ENCODE data around the gene GMIP.
"Not testable (repeated sequence)": the region's sequence is repeated elsewhere in the genome, so short reads cannot be mapped to it uniquely, and the experiment has no call there.

GMIP gene

DNA sequence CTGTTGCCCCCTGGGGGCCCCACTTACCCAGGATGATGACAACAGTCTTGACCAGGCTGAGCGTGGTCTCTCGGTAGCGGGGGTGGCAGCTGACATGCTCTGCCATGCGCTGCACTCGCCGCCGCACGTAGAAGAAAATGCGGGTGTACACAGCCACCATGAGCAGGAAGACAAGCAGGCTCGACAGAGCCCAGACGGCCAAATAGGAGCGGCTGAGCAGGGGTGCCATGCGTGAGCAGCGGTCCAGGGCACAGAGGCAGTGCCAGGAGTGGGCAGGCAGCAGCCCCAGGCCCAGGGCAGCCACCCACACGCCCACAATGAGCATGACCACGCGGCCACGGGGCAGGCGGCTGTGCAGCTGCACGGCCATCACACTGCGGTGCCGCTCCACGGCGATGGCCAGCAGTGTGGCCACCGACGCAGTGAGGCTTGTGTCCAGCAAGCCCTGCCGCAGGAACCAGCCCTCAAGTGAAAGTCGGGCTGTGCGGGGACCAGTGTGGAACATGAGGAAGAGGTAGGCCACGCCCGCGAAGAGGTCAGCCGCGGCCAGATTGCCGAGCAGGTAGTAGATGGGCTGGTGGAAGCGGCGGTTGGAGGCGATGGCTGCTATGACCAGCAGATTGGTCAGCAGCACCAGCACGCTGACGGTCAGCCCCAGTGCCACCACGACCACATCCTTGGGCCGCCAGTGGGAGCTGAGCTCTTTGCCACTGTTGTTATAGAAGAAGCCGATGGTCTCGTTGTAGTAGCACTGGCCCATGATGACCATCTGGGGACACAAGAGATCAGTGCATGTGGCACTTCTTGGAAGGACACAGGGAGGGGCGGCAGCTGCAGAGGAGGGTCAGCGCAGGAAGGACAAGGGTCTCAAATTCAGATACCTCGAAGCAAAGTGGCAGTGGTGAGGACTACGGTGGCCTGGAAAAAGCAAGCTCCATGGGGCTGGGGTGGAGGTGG lies 16.7 kb downstream of the GMIP start:
- peaks cover 19 to 23% of the 10 kb centered on the region in 2 donors for H3K4me1 Mint-ChIP-seq (ENCODE audit: low read depth in 2 of 2)
- no peak for ATAC-seq (replicated peaks)
- peak overlapping the region; percentile 86 to 90 for H3K4me3 Mint-ChIP-seq
- peaks cover 46% of the 10 kb centered on the region for H3K36me3 Mint-ChIP-seq (ENCODE audit: insufficient read depth)
- H3K27ac Mint-ChIP-seq: peak overlapping the region; percentile 89 to 91
- no peak for DNase-seq
- H3K9me3 Mint-ChIP-seq: no peaks in the 10 kb centered on the region
- H3K27me3 Mint-ChIP-seq: no peaks in the 10 kb centered on the region

DNA sequence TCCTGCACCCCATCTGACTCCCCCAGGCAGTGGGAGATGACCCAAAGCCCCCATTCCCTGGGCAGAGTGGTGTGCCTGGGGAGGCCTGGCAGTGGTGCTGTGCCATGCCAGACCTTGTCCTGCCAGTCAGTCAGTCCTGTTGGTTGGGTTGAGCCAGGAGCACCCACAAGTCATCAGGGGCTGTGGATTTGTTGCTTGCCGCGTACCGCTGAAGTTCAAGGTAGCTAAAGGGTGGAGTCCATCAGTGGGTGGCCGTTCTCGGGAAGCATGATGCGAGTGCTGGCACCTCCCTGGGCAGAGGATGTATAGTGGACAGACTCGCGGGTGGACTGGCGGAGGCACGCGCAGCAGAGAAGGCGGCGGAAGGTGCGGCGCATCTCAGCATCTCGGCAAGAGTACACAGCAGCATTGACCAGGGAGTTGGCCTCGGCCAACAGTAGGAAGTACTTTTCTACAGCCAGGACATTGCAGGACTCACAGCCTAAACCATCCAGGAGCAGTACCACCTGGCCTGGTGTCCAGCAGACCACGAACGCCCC lies 19.4 kb downstream of the GMIP start:
- H3K4me3 Mint-ChIP-seq: no peak overlapping the region
- H3K27me3 Mint-ChIP-seq: no peaks in the 10 kb centered on the region
- peaks cover 21 to 26% of the 10 kb centered on the region in 2 donors for H3K4me1 Mint-ChIP-seq (ENCODE audit: low read depth in 2 of 2)
- no peaks in the 10 kb centered on the region for H3K9me3 Mint-ChIP-seq
- H3K27ac Mint-ChIP-seq: no peak overlapping the region
- ATAC-seq (replicated peaks) (no peak), DNase-seq (no peak)
- peaks cover 42% of the 10 kb centered on the region for H3K36me3 Mint-ChIP-seq (ENCODE audit: insufficient read depth)

DNA sequence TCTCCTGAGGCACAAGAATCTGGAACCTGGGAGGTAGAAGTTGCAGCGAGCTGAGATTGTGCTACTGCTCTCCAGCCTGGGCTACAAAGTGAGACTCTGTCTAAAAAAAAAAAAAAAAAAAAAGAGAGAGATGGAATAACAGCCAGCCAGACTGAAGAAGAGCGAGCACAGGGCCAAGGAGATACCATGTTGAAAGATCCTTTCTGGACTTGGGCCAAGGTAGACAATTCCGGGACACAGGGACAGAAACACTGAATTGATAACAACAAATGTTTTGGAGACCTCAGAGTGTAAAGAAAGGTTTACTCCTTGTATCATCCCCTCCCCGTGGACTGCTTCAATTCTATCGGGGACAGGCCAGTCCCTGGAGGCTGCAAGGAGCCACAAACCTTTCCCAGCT lies 20.1 kb downstream of the GMIP start:
- Mint-ChIP-seq H3K4me3 (no peak overlapping the region), H3K27ac (no peak overlapping the region)
- no peak for ATAC-seq (replicated peaks)

DNA sequence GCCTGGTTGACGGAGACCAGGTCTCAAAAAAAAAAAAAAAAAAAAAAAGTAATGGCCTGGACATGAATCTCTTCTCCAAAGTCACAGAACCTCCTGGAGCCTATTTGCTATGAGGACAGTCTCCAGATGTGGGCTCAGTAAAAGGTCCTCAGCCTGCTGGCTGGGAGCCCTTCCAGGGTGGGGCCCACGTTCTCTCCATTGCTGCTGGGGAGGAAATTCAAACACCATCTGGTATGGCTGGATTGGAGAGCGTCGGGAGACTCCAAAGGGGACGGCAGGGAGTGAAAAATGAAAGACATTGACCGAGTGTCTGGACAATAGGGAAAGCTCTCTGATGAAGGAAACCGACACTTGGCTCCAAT lies 23.6 kb downstream of the GMIP start:
- H3K9me3 Mint-ChIP-seq: no peaks in the 10 kb centered on the region
- H3K4me3 Mint-ChIP-seq: no peak overlapping the region
- no peaks in the 10 kb centered on the region for H3K27me3 Mint-ChIP-seq
- H3K27ac Mint-ChIP-seq: peak overlapping the region; percentile 95
- peaks cover 31 to 35% of the 10 kb centered on the region in 2 donors for H3K4me1 Mint-ChIP-seq (ENCODE audit: low read depth in 2 of 2)
- DNase-seq: no peak
- H3K36me3 Mint-ChIP-seq (ENCODE audit: insufficient read depth): peaks cover 49% of the 10 kb centered on the region
- no peak for ATAC-seq (replicated peaks)

More for the DNA sequence above, 20.1 kb downstream of the GMIP start:
- peaks cover 38% of the 10 kb centered on the region for H3K36me3 Mint-ChIP-seq (ENCODE audit: insufficient read depth)
- H3K9me3 Mint-ChIP-seq: no peaks in the 10 kb centered on the region
- no peak for DNase-seq
- H3K27me3 Mint-ChIP-seq: no peaks in the 10 kb centered on the region
- H3K4me1 Mint-ChIP-seq (ENCODE audit: low read depth in 2 of 2): peaks cover 28% of the 10 kb centered on the region in 2 donors

DNA sequence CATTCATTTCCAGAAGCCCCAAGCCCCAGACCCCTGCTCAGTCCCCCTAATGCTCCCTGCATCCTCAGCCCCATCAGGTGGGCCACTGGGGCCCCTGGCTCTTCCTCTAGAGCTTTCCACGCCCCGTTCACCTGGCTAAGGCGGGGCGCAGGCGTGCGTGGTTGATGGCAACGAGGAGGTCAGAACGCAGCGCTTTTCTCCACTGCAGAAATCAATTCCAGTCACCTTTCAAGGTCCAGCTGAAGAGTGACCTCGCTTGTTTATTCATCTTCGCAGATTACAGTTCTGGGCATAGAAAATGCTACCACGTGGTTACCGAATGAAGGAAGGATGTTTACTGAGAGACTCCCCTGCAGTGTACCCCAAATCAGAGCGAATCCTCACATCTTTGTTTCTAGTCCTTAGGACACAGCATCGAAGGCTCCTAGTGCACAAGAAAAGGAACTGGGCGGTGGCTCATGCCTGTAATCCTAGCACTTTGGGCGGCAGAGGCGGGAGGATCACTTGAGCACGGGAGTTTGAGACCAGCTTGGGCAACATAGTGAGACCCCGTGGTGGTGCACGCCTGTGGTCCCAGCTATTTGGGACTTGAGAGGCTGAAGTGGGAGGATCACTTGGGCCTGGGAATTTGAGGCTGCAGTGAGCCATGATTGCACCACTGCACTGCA lies 24.1 kb downstream of the GMIP start:
- Mint-ChIP-seq H3K9me3 (no peaks in the 10 kb centered on the region), H3K36me3 (ENCODE audit: insufficient read depth) (peaks cover 54% of the 10 kb centered on the region), H3K4me3 (peak overlapping the region; percentile 72 to 91), H3K4me1 (ENCODE audit: low read depth in 2 of 2) (peaks cover 35 to 40% of the 10 kb centered on the region in 2 donors), H3K27me3 (no peaks in the 10 kb centered on the region), H3K27ac (peak overlapping the region; percentile 95)
- ATAC-seq (replicated peaks) (no peak), DNase-seq (no peak)

DNA sequence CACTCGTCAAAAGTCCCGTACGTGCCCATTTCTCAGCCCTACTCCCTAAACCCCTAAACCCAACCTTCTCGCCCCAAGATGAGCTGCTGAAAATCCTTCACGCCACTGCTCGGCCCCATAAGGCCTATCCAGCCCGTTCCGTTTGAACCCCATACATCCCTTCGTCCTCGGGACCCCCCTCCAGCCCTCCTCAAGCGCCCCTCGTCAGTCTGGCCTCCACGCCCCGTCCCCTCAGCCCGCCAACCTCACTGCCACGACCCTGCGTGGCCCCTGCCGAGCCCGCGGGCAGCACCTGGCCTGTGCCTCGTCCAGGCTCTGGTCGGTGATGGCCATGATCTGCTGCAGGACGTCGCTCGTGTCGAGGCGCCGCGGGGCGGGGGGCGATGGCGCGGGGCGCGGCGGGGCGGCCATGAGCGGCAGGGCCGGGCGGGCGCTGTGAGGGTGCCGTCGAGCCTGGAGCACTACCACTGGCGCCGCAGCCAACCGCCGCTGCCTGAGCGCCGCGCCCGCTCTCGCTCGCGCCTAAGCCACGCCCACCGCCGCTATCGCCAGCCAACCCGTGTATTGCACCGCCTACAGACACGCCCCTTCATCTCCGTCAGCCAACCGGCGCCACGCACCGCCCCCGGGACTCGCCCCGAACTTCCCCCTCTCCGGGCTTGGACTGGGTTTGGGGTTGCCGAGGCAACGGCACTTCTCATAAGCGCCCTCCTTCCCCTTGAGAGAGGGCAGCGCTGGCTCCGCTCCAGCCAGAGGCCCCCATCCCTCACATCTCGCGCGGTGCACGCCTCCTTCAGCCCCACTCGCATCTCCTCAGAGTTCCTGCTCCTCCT lies 25.0 kb downstream of the GMIP start, which contains the start of gene PBX4:
TSS of gene PBX4 (minus strand) at position 469 of the 833 bp plus-strand sequence. CDS start at position 411, 58 bp downstream.
- peak within 1 kb of the TSS; percentile 72 to 91 for H3K4me3 Mint-ChIP-seq
- H3K4me1 Mint-ChIP-seq (ENCODE audit: low read depth in 2 of 2): peaks cover 36 to 44% of the 10 kb centered on the region in 2 donors
- ATAC-seq (replicated peaks) (peak; percentile 90), DNase-seq (peak; percentile 99)
- H3K27ac Mint-ChIP-seq: peak within 1 kb of the TSS; percentile 95
- no peaks in the 10 kb centered on the region for H3K9me3 Mint-ChIP-seq
- no peaks in the 10 kb centered on the region for H3K27me3 Mint-ChIP-seq
- H3K36me3 Mint-ChIP-seq (ENCODE audit: insufficient read depth): peaks cover 55% of the 10 kb centered on the region

DNA sequence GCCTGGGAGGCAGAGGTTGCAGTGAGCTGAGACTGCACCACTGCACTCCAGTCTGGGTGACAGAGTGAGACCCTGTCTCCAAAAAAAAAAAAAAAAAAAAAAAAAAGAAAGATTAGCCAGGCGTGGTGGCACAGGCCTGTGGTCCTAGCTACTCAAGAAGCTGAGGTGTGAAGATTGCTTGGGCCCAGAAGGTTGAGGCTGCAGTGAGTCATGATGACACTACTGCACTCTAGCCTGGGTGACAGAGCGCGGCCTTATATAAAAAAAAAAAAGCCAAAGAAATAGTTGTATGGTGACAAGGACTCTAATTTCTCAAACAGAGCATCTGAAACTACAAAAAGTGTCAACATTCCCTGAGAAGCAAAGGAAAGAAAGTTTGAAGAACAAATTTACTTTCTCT lies 28.4 kb downstream of the GMIP start:
- Mint-ChIP-seq H3K27ac (peak overlapping the region; percentile 95 to 98), H3K4me1 (ENCODE audit: low read depth in 2 of 2) (peaks cover 39 to 62% of the 10 kb centered on the region in 2 donors), H3K4me3 (peak overlapping the region; percentile 68 to 74), H3K9me3 (no peaks in the 10 kb centered on the region), H3K27me3 (no peaks in the 10 kb centered on the region), H3K36me3 (ENCODE audit: insufficient read depth) (peaks cover 49% of the 10 kb centered on the region)
- ATAC-seq (replicated peaks) (peak; percentile 46), DNase-seq (peak; percentile 33 to 49 (median 44))

DNA sequence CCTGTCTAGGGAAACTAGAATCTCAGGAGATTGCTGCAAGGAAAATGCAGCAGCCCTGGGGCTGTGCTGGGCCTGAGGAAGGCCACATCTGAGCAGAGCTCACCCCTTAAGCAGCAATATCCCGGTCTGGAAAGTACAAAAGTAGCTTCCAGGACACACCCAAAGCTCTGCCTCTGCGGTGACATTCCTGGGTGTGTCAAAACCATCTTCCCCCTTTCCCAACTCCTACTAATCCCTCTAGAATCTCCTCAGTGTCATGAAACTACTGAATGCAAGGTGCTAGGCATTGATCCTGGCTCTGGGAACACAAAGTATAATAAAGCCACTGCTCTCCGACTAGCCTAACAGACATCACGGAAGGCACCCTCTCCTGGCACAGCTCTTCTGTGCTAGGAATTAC lies 30.0 kb downstream of the GMIP start:
- no peak overlapping the region for H3K4me3 Mint-ChIP-seq
- H3K27ac Mint-ChIP-seq: peak overlapping the region; percentile 95 to 98
- no peaks in the 10 kb centered on the region for H3K9me3 Mint-ChIP-seq
- DNase-seq (no peak), ATAC-seq (replicated peaks) (no peak)
- peaks cover 36 to 60% of the 10 kb centered on the region in 2 donors for H3K4me1 Mint-ChIP-seq (ENCODE audit: low read depth in 2 of 2)
- H3K27me3 Mint-ChIP-seq: no peaks in the 10 kb centered on the region
- H3K36me3 Mint-ChIP-seq (ENCODE audit: insufficient read depth): peaks cover 61% of the 10 kb centered on the region

DNA sequence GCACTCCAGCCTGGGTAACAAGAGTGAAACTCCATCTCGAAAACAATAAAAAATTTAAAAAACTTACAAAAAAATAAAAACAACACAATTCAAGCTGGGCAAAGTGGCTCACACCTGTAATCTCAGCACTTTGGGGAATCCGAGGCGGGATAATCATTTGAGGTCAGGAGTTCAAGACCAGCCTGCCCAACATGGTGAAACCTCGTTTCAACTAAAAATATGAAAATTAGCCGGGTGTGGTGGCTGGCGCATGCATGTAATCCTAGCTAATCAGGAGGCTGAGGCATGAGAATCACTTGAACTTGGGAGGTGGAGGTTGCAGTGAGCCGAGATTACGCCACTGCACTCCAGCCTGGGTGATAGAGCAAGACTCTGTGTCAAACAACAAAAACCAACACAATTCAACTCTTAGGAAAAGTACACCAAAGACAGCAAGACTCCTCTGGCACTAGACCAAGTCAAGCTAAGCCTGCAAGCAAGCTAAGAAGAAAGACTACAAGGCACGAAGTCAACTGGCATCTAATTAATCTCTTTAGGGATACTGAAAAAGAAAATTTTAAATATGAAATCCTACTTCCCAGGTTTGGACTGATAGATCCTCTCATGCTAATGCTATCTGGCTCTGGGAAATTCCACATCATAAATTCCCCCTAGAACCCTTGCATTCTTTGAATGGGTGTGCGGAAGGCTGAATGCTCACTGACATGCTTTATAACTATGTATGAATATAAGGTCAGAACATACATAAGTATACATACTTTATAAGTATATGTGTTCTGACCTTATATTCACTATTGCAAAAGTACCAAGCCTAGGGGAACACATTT lies 32.9 kb downstream of the GMIP start:
- Mint-ChIP-seq H3K4me1 (ENCODE audit: low read depth in 2 of 2) (peaks cover 32 to 49% of the 10 kb centered on the region in 2 donors), H3K27ac (peak overlapping the region in 1 of 2 donors; percentile 31), H3K4me3 (no peak overlapping the region), H3K27me3 (no peaks in the 10 kb centered on the region), H3K36me3 (ENCODE audit: insufficient read depth) (peaks cover 59% of the 10 kb centered on the region), H3K9me3 (no peaks in the 10 kb centered on the region)
- DNase-seq (no peak), ATAC-seq (replicated peaks) (no peak)

DNA sequence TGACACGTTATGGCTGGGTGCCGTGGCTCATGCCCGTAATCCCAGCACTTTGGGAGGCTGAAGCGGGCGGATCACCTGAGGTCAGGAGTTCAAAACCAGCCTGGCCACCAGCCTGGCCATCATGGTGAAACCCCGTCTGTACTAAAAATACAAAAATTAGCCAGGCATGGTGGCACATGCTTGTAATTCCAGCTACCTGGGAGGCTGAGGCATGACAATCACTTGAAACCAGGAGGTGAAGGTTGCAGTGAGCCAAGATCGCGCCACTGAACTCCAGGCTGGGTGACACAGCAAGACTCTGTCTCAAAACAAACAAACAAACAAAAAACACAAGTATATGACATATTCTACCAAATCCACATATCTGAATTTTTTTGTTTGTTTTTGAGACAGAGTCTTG lies 36.8 kb downstream of the GMIP start:
- DNase-seq; H3K9me3 Mint-ChIP-seq; H3K27me3 Mint-ChIP-seq; ATAC-seq (replicated peaks): not testable (repeated sequence)
- peak overlapping the region; percentile 86 to 95 for H3K27ac Mint-ChIP-seq
- H3K4me3 Mint-ChIP-seq: peak overlapping the region in 1 of 2 donors; percentile 61
- peaks cover 29 to 38% of the 10 kb centered on the region in 2 donors for H3K4me1 Mint-ChIP-seq (ENCODE audit: low read depth in 2 of 2)
- H3K36me3 Mint-ChIP-seq (ENCODE audit: insufficient read depth): peaks cover 55% of the 10 kb centered on the region

DNA sequence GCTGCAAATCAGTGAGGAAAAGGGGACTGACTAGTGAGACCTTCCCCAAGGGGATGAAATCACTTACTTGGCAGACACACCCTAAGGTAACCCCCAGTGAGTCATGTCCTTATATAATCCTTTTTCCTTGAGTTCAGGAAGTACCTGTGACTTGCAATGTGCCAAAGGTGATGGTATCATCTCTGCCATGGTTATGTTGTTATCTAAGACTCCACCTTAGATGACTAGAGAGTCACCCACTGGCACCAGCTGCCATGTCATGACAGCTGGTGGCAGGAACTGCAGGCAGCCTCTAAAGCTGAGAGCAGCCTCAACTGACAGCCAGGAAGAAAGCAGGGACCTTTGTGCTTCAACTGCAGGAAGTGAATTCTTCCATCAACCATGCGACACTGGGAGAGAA lies 37.4 kb downstream of the GMIP start:
- Mint-ChIP-seq H3K4me3 (peak overlapping the region; percentile 46 to 61), H3K27me3 (no peaks in the 10 kb centered on the region), H3K27ac (peak overlapping the region; percentile 86 to 95), H3K4me1 (ENCODE audit: low read depth in 2 of 2) (peaks cover 36 to 41% of the 10 kb centered on the region in 2 donors), H3K36me3 (ENCODE audit: insufficient read depth) (peaks cover 52% of the 10 kb centered on the region), H3K9me3 (no peaks in the 10 kb centered on the region)
- DNase-seq (peak; percentile 19 to 33 (median 22)), ATAC-seq (replicated peaks) (peak; percentile 85)

DNA sequence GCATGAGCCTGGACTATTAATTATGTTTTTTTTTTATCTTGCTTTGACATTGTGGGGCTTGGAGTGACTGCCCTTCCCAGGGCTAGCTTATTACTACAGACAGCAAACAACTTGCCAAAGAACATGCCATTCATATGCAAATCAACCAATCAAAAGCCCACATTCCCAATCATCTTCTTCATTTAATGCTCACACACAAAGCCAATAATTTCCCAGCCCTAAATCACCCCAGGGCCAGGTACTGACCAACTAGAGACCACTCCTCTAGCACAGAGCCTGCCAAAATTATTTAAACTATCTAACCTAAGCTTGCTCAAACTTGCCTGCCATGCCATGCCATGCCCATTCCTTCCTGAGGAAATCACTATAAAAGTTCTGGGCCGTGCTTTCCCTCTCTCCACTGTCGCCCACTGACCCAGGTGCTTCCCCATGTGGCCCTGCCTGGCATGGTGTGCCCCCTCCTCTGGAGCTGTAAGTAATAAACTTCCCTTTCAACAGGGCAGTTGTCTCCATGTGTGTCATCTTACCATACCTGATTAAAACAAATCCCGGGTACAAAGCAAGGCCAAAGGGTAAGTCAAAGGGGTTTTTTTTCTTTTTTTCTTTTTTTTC lies 40.6 kb downstream of the GMIP start:
- Mint-ChIP-seq H3K4me3 (peak overlapping the region; percentile 17 to 24), H3K9me3 (no peaks in the 10 kb centered on the region), H3K4me1 (ENCODE audit: low read depth in 2 of 2) (peaks cover 45% of the 10 kb centered on the region in 2 donors), H3K36me3 (ENCODE audit: insufficient read depth) (peaks cover 46% of the 10 kb centered on the region), H3K27ac (peak overlapping the region; percentile 22 to 99), H3K27me3 (no peaks in the 10 kb centered on the region)
- no peak for DNase-seq
- ATAC-seq (replicated peaks): no peak

Measured in effector memory CD8-positive, alpha-beta T cell (primary cell).